ENCODE data around the gene ANGPTL8.

ANGPTL8 gene

DNA sequence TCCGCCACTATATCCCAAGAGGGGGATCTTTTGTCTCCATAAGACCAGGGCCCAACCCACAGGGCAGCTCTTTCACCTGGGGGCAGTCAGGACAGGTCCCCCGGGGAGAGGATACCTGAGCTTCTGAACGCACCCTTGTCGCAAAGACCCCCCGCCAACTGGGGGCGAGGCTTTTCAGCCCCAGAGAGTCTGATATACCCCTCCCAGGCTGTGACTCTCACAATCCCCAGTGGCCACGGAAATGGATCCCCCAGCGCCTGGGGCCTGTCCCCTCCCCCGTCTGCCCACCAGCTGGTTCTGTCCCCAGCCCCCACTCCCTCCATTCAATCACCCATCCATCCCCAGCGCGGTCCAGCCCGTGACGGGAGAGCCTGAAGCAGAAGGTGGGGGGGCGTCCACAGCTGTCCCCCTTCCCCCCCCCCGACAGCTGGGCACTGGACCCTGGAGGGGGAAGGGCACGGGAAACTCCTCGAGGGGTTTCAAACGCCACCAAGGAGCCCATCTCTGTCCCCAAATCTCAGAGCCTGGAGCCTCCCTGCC, 22.1 kb downstream of the ANGPTL8 start:
- peak overlapping the region; percentile 83 to 93 for H3K27ac ChIP-seq

DNA sequence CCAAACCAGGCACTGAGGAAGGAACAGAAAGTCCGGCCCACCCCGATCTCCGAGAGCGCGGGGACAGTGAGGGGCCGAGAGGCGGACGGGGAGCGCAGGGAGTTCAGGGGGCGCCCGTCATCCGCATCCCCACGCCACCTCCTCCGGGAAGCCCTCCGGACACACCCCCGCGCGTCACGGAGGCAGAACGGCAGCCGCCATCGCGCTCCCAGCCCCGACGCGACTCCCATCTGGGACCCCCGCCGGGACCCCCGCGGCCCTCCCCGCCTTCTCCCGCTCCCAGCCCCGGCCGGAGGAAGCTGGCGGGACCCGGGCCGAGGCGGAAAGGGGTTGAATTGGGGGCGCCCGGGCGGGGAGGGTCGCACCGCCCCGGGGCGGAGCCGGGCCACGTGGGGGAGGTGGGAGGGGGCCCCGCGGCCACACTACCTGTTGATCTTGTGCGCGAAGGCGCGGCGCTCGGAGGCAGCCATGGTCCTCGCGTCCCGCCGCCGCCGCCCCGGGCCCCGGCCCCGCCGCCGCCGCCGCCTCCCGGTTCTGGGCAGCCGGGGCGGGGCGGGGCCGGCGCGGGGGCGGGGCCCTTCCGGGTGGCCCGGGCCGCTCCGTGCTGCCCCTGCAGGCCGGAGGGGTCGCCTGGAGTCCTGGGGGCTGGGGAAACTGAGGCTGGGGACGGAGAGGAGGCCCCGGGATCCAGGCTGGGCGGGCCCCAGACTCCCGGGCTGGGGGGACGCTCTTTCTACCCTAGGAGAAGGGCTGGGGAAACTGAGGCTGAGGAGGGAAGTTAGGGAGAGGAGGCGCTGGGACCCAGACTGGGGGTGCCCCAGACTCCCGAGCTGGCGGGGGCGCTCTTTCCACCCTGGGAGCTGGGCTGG, 22.8 kb downstream of the ANGPTL8 start, which contains the start of gene DOCK6:
TSS of gene DOCK6 (minus strand) at position 554 of the 869 bp plus-strand sequence. CDS start at position 470, 84 bp downstream.
- TF ChIP-seq, protein P1, sequence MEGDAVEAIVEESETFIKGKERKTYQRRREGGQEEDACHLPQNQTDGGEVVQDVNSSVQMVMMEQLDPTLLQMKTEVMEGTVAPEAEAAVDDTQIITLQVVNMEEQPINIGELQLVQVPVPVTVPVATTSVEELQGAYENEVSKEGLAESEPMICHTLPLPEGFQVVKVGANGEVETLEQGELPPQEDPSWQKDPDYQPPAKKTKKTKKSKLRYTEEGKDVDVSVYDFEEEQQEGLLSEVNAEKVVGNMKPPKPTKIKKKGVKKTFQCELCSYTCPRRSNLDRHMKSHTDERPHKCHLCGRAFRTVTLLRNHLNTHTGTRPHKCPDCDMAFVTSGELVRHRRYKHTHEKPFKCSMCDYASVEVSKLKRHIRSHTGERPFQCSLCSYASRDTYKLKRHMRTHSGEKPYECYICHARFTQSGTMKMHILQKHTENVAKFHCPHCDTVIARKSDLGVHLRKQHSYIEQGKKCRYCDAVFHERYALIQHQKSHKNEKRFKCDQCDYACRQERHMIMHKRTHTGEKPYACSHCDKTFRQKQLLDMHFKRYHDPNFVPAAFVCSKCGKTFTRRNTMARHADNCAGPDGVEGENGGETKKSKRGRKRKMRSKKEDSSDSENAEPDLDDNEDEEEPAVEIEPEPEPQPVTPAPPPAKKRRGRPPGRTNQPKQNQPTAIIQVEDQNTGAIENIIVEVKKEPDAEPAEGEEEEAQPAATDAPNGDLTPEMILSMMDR (IDR thresholded peaks at IDR 0.05), result no peak
- DNase-seq (ENCODE audit: low spot score), result no peak
- Histone ChIP-seq H3K27ac (peak within 1 kb of the TSS; percentile 83 to 93), H3K4me3 (peak within 1 kb of the TSS; percentile 99)

More for the DNA sequence above, 22.1 kb downstream of the ANGPTL8 start:
- no peak for DNase-seq (ENCODE audit: low spot score)
- TF ChIP-seq, protein P1 (IDR thresholded peaks at IDR 0.05), result no peak
- peak overlapping the region; percentile 99 for H3K4me3 ChIP-seq

DNA sequence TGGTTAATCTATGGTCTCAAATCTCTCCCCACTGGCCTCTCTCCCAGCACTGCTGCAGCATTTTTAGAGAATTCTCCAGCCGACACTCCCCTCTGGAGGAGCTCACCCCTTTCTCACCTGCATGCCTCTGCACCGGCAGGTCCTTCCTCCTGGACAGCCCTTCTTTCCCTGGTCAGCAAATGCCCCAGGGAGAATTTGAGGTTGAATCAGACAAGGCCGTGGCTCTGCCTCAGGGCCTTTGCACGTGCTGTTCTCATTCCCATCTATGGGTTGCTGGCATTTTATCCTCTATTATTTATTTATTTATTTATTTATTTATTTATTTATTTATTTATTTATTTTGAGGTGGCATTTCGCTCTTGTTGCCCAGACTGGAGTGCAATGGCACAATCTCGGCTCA, 24.3 kb downstream of the ANGPTL8 start:
- H3K27ac ChIP-seq, result no peak overlapping the region
- no peak overlapping the region for H3K4me3 ChIP-seq
- TF ChIP-seq, protein P1 (IDR thresholded peaks at IDR 0.05), result no peak
- DNase-seq (ENCODE audit: low spot score), result no peak

DNA sequence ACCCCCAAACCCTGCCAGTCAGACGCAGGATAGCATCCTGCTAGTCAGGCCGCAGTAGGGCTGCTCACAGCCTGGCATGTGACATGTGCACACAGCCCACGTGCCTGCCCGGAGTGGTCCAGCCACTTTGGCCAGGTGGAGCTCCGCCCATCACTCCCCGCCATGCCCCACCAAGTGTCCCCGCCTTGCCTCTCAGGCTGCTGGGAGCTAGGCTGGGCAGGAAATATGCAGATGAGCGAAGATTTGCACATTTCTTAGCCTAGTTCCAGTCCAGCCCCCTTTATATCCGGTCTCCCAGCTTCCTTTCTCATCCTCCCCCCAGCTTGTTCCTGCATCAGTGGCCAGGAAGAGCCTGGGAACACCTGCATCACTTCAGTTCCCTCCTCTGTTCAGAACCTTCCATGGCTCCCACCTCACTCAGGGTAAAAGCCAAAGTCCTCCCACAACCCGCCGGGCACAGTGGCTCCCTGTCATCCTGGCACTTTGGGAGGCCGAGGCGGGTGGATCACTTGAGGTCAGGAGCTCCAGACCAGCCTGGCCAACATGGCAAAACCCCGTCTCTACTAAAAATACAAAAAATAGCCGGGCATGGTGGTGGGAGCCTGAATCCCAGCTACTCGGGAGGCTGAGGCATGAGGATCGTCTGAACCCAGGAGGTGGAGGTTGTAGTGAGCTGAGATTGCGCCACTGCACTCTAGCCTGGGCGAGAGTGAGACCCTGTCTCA, 25.2 kb downstream of the ANGPTL8 start:
- TF ChIP-seq, protein P1 (IDR thresholded peaks at IDR 0.05), result no peak
- DNase-seq (ENCODE audit: low spot score), result no peak
- Histone ChIP-seq H3K27ac (peak overlapping the region in 1 of 2 donors; percentile 43), H3K4me3 (no peak overlapping the region)

DNA sequence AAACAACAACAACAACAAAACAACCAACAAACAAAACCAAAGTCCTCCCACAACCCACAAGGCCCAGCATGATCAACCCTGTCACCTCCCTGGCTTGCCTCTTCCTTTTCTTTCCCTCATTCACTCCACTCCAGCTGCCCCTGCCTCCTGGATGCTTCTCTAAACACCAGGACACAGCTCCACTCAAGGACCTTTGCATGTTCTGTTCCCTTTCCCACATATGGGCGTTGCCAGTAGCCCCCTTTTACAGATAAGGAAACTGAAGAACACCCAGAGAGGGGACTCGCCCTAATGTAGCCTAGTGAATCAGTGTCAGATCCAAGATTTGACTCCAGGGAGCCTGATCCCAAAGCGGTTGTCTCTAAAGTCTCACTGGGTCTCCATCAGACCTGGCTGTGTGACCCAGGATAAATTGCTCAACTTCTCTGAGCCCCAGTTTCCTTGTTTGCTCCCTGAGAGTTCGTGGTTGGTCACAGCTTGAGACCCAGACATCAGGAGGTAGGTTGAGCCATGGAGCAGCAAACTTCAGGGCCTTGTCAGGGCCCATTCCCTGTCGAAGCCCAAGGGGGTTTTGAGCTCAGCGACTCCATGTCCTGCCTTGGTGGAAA, 25.9 kb downstream of the ANGPTL8 start:
- TF ChIP-seq, protein P1 (IDR thresholded peaks at IDR 0.05), result no peak
- Histone ChIP-seq H3K4me3 (no peak overlapping the region), H3K27ac (peak overlapping the region in 1 of 2 donors; percentile 16)
- no peak for DNase-seq (ENCODE audit: low spot score)

DNA sequence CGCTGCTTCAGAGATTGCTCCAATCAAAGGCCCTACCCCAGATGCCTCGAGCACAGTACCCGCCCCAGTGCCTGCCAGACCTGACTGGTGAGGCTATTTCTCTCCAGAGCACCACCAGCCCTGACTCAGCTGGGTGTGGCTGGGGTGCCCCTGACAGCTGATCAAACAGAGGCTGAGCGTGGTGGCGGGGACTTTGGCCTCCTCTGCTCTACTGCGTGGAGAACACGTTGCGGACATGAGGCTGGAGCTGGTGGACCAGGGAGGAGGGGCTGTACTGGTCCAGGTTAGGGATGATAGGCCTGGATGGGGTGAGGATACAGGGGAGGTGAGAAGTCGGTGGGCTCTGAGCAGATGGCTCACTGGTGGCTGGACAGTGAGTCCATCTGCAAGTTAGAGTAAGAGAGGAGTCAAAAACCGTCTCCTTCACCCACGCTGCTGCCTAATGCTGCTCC, 26.4 kb downstream of the ANGPTL8 start:
- no peak for DNase-seq (ENCODE audit: low spot score)
- Histone ChIP-seq H3K27ac (no peak overlapping the region), H3K4me3 (no peak overlapping the region)
- TF ChIP-seq, protein P1 (IDR thresholded peaks at IDR 0.05), result no peak

Data from coronary artery (tissue), 2 donors.